H9 (cell line): Measurements from ENCODE around the gene GCAT. TPM values are rescaled to one million over a fixed set of nuclear protein-coding genes. Genes with fewer than 3 reads are reported as not detected.

Source experiments
- DNase-seq: peaks from one replicate; pipeline ENCODE4 v3.0.0-alpha.2; 2017
- H2AFZ ChIP-seq: one replicate; pipeline ENCODE4 v1.6.1; 2013; ENCODE audit warnings: mild to moderate bottlenecking, low read length, control low read depth, moderate library complexity
- H2AK5ac ChIP-seq: 2 replicates; pipeline ENCODE4 v1.6.1; 2013; ENCODE audit warnings: low read length, control low read depth, mixed read lengths; ENCODE audit not compliant: insufficient read length
- H2BK120ac ChIP-seq: one replicate; pipeline ENCODE4 v1.6.1; 2013; ENCODE audit warnings: low read depth, mild to moderate bottlenecking, low read length, control low read depth, inconsistent platforms; ENCODE audit not compliant: poor library complexity, severe bottlenecking
- H2BK12ac ChIP-seq: 2 replicates; pipeline ENCODE4 v1.6.1; 2013; ENCODE audit warnings: low read length, control low read depth, mixed read lengths, low read depth; ENCODE audit not compliant: insufficient read length
- H2BK15ac ChIP-seq: 2 replicates; pipeline ENCODE4 v1.6.1; 2013; ENCODE audit warnings: low read depth, low read length, control low read depth
- H2BK20ac ChIP-seq: one replicate; pipeline ENCODE4 v1.6.1; 2013; ENCODE audit warnings: low read depth, mild to moderate bottlenecking, low read length, control low read depth, inconsistent platforms; ENCODE audit not compliant: poor library complexity, severe bottlenecking
- H2BK5ac ChIP-seq: 2 replicates; pipeline ENCODE4 v1.6.1; 2013; ENCODE audit warnings: low read length, control low read depth, mixed read lengths; ENCODE audit not compliant: insufficient read length
- H3K14ac ChIP-seq: 2 replicates; pipeline ENCODE4 v1.6.1; 2013; ENCODE audit warnings: low read length, control low read depth; ENCODE audit not compliant: insufficient read depth
- H3K18ac ChIP-seq: 2 replicates; pipeline ENCODE4 v1.6.1; 2013; ENCODE audit warnings: low read depth, mild to moderate bottlenecking, mixed read lengths, low read length, control low read depth; ENCODE audit not compliant: insufficient read length
- H3K23ac ChIP-seq: 2 replicates; pipeline ENCODE4 v1.6.1; 2013; ENCODE audit warnings: low read length, control low read depth, mixed read lengths, low read depth; ENCODE audit not compliant: insufficient read length
- H3K23me2 ChIP-seq: 2 replicates; pipeline ENCODE4 v1.6.1; 2013; ENCODE audit warnings: low read depth, mild to moderate bottlenecking, mixed read lengths, low read length, control low read depth; ENCODE audit not compliant: insufficient read length, poor library complexity, severe bottlenecking
- H3K27ac ChIP-seq: 2 replicates; pipeline ENCODE4 v1.5.1; 2013; ENCODE audit warnings: low read length, control low read depth, mixed read lengths, low read depth; ENCODE audit not compliant: insufficient read length
- H3K27me3 ChIP-seq: 2 replicates; pipeline ENCODE4 v1.6.1; 2013; ENCODE audit warnings: low read length, control low read depth, inconsistent platforms; ENCODE audit not compliant: insufficient read depth
- H3K4ac ChIP-seq: 2 replicates; pipeline ENCODE4 v1.6.1; 2013; ENCODE audit warnings: low read depth, mild to moderate bottlenecking, control low read depth, inconsistent platforms, low read length, moderate library complexity
- H3K4me1 ChIP-seq: 2 replicates; pipeline ENCODE4 v1.6.1; 2013; ENCODE audit warnings: low read length, control low read depth, inconsistent platforms; ENCODE audit not compliant: insufficient read depth
- H3K4me2 ChIP-seq: 2 replicates; pipeline ENCODE4 v1.6.1; 2013; ENCODE audit warnings: low read length, control low read depth, mixed read lengths; ENCODE audit not compliant: insufficient read length, insufficient read depth
- H3K56ac ChIP-seq: 2 replicates; pipeline ENCODE4 v1.6.1; 2013; ENCODE audit warnings: low read depth, mild to moderate bottlenecking, mixed read lengths, low read length, control low read depth; ENCODE audit not compliant: insufficient read length
- H3K79me1 ChIP-seq: 2 replicates; pipeline ENCODE4 v1.6.1; 2013; ENCODE audit warnings: low read depth, mild to moderate bottlenecking, moderate library complexity, low read length, control low read depth, inconsistent platforms; ENCODE audit not compliant: insufficient read depth, poor library complexity, severe bottlenecking
- H3K79me2 ChIP-seq: 2 replicates; pipeline ENCODE4 v1.6.1; 2013; ENCODE audit warnings: low read length, control low read depth, inconsistent platforms; ENCODE audit not compliant: insufficient read depth
- H3K9ac ChIP-seq: 2 replicates; pipeline ENCODE4 v1.6.1; 2013; ENCODE audit warnings: low read length, control low read depth, mixed read lengths; ENCODE audit not compliant: insufficient read length; ENCODE audit errors: extremely low read depth
- H3K9me3 ChIP-seq: one replicate; pipeline ENCODE4 v1.6.1; 2013; ENCODE audit warnings: low read depth, low read length, inconsistent platforms; ENCODE audit not compliant: control insufficient read depth
- H3T11ph ChIP-seq: one replicate; pipeline ENCODE4 v1.6.1; 2013; ENCODE audit warnings: mild to moderate bottlenecking, low read length, control low read depth, inconsistent platforms
- H4K20me1 ChIP-seq: one replicate; pipeline ENCODE4 v1.6.1; 2013; ENCODE audit not compliant: control insufficient read depth, insufficient read length, insufficient read depth
- H4K5ac ChIP-seq: 2 replicates; pipeline ENCODE4 v1.6.1; 2013; ENCODE audit warnings: low read depth, mild to moderate bottlenecking, mixed read lengths, low read length, control low read depth; ENCODE audit not compliant: insufficient read length
- H4K8ac ChIP-seq: replicated peaks from 2 replicates; pipeline ENCODE4 v1.6.1; 2013; ENCODE audit warnings: low read length, control low read depth, mixed read lengths, low read depth; ENCODE audit not compliant: insufficient read length
- H4K91ac ChIP-seq: 2 replicates; pipeline ENCODE4 v1.6.1; 2013; ENCODE audit warnings: low read depth, mild to moderate bottlenecking, moderate library complexity, mixed read lengths, low read length, control low read depth; ENCODE audit not compliant: insufficient read length
- H3K27ac Mint-ChIP-seq, 3 experiments: 2 replicates in 2 of 3; 3 replicates in 1 of 3; pipeline ENCODE4 v1.8.0; 2020 to 2021; ENCODE audit warnings: mixed read lengths in 3 of 3, mild to moderate bottlenecking in 1 of 3, moderate library complexity in 1 of 3
- H3K27me3 Mint-ChIP-seq: 2 replicates; pipeline ENCODE4 v1.8.0; 2021; ENCODE audit warnings: low read depth, mild to moderate bottlenecking, moderate library complexity, mixed read lengths
- H3K36me3 Mint-ChIP-seq, 3 experiments: 2 replicates in 2 of 3; 3 replicates in 1 of 3; pipeline ENCODE4 v1.8.0; 2020 to 2021; ENCODE audit warnings: low read depth in 3 of 3, mixed read lengths in 3 of 3; ENCODE audit not compliant: insufficient read depth in 1 of 3
- H3K4me1 Mint-ChIP-seq, 2 experiments: 2 replicates each; pipeline ENCODE4 v1.8.0; 2020; ENCODE audit warnings: mixed read lengths in 2 of 2
- H3K4me3 Mint-ChIP-seq, 2 experiments: 2 replicates in 1 of 2; 3 replicates in 1 of 2; pipeline ENCODE4 v1.8.0; 2020 to 2021; ENCODE audit warnings: mild to moderate bottlenecking in 2 of 2, mixed read lengths in 2 of 2, moderate library complexity in 1 of 2
- H3K9me3 Mint-ChIP-seq, 2 experiments: 2 replicates in 1 of 2; 3 replicates in 1 of 2; pipeline ENCODE4 v1.8.0; 2020; ENCODE audit warnings: mild to moderate bottlenecking in 2 of 2, mixed read lengths in 2 of 2, moderate library complexity in 1 of 2
- CTCF ChIP-seq: fragments of 200-600 bp; sonication (generic); conservative IDR thresholded peaks from 3 replicates; pipeline ENCODE4 v1.8.0; 2021; ENCODE audit warnings: antibody characterized with exemption, mild to moderate bottlenecking
- WGBS: extraction: QIAGEN DNeasy Blood & Tissue Kit; methylation state at CpG from one replicate; pipeline ENCODE4 v1.1.7; 2013; ENCODE audit warnings: missing lambda C conversion rate, low lambda C conversion rate, mixed read lengths; ENCODE audit not compliant: insufficient read length; ENCODE audit errors: extremely low coverage; 5-methylcytosine and 5-hydroxymethylcytosine counted together
- total RNA-seq: library from RNA; stranded (reverse); gene quantifications from 2 replicates; pipeline ENCODE4 v1.2.1, GENCODE V29; 2021

The GCAT gene
- total RNA-seq, 1 experiment from 2014 or later, result 26.9 TPM

DNA sequence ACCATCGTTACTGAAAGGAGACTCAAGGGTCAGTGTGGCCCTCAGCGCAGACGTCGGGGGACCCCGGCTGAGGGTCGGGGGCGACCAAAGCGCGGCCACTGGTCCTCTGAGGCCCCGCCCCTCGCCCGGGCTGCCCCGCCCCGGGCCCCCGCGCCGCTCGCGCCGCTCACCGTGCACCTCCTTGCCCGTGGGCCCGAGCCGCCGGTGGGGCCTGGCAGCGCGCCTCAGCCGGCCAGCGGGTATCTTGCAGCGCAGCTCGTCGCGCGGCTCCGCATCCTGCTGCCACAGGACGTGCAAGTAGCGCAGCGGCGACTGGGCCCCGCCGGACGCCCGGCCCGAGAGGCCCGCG, 36.0 kb downstream of the GCAT start:
- Histone ChIP-seq H2AFZ (no peak overlapping the region), H3K9me3 (no peaks in the 10 kb centered on the region), H2BK20ac (no peak overlapping the region), H3K4ac (no peak overlapping the region), H2BK15ac (no peak overlapping the region), H3K4me1 (no peaks in the 10 kb centered on the region), H3K4me2 (peak overlapping the region; percentile 77), H3K79me2 (no peaks in the 10 kb centered on the region; the same call in 1 of the 2 replicates), H2BK5ac (no peak overlapping the region), H3K14ac (no peak overlapping the region), H3K27ac (no peak overlapping the region), H3K56ac (no peak overlapping the region), H2BK120ac (no peak overlapping the region), H3K23ac (no peak overlapping the region), H4K91ac (no peak overlapping the region), H3K79me1 (no peaks in the 10 kb centered on the region), H4K8ac (no peak overlapping the region), H4K5ac (no peak overlapping the region), H3K27me3 (0 out of 2 replicates have a peak, but pooled peaks cover 2% of the 10 kb centered on the region), H2AK5ac (no peak overlapping the region), H3T11ph (no peak overlapping the region), H2BK12ac (no peak overlapping the region), H3K18ac (no peak overlapping the region), H3K9ac (peak overlapping the region; percentile 43), H4K20me1 (no peaks in the 10 kb centered on the region), H3K23me2 (no peaks in the 10 kb centered on the region)
- Mint-ChIP-seq H3K27me3 (no peaks in the 10 kb centered on the region), H3K4me3 (peak overlapping the region; percentile 85 to 93), H3K36me3 (peaks cover 8 to 18% (median 9%) of the 10 kb centered on the region in 3 experiments; a peak in 5 of 7 replicates), H3K9me3 (no peaks in the 10 kb centered on the region), H3K4me1 (peaks cover 16% of the 10 kb centered on the region in 2 experiments; a peak in 3 of 4 replicates), H3K27ac (peak overlapping the region; percentile 12 to 85 (median 81); a peak in 3 of 7 replicates)
- TF ChIP-seq CTCF, result no peak
- no CpG with 5 or more reads among the region's 46 CpGs for WGBS
- no peak for DNase-seq
